ENCODE results near the gene ENHO. TPM values are rescaled to one million over a fixed set of nuclear protein-coding genes. Genes with fewer than 3 reads are reported as not detected.

Gene ENHO
- total and polyA plus RNA-seq, 2 of the 8 experiments (the other 6 are each of a cell fraction or from before 2014, with no cell fraction given), result 12.2 to 49.4 TPM

- H2BK12ac ChIP-seq (ENCODE audit: low read depth, low read length), result no peak overlapping the region
- POLR2A ChIA-PET (ENCODE audit: partially characterized antibody), result no interaction called here
- DNase-seq (ENCODE audit: low read depth in 1 of 2, low spot score in 2 of 2), result peak in 1 of 2 experiments; percentile 24
- 0 out of 7 replicates have a peak, but pooled peaks cover 0 to 3% (median 0%) of the 10 kb centered on the region in 4 experiments for H3K4me1 ChIP-seq (replicated peaks in 1 of 4; ENCODE audit: control insufficient read depth in 3 of 4, insufficient read depth in 4 of 4, low read length in 3 of 4)
- FAIRE-seq, result no peak
- H3K23ac ChIP-seq (ENCODE audit: insufficient read length), result no peak overlapping the region
- CTCF ChIA-PET (ENCODE audit: partially characterized antibody), result interaction anchor here (1.1 to 1.7 kb wide), 3 partner anchors 50 to 62 kb away, joined by 3 to 4 read pairs (median 3); no protein-coding TSS in a partner anchor
- no peaks in the 10 kb centered on the region for H3K9me3 ChIP-seq (ENCODE audit: insufficient read depth in 2 of 2, low read depth in 1 of 2, low read length in 1 of 2)
- no peak overlapping the region for H3K14ac ChIP-seq (ENCODE audit: insufficient read length)
- no peak overlapping the region for H2AFZ ChIP-seq (ENCODE audit: low read length)
- H3K9ac ChIP-seq (replicated peaks in 1 of 4; ENCODE audit: extremely low read depth in 1 of 4, low read depth in 3 of 4, low read length in 3 of 4), result no peak overlapping the region
- no peaks in the 10 kb centered on the region for H3K36me3 ChIP-seq (ENCODE audit: control insufficient read depth in 2 of 4, insufficient read depth in 4 of 4, low read length in 3 of 4)
- no peak overlapping the region for H2BK20ac ChIP-seq (ENCODE audit: low read length)
- H4K20me1 ChIP-seq (replicated peaks in 1 of 2; ENCODE audit: control insufficient read depth in 1 of 2, insufficient read depth in 2 of 2, low read length in 2 of 2), result no peaks in the 10 kb centered on the region
- 83% methylated on average over 6 of the region's 7 CpGs; no CpG with 5 or more reads in 1 of the 2 experiments for WGBS, 2 experiments (ENCODE audit: extremely low coverage in 1 of 2, insufficient coverage in 1 of 2, insufficient read length in 1 of 2, insufficient replicate concordance in 2 of 2, low coverage in 1 of 2, low lambda C conversion rate in 2 of 2, missing lambda C conversion rate in 1 of 2)
- H2BK120ac ChIP-seq (replicated peaks; ENCODE audit: low read depth, low read length), result no peak overlapping the region
- no peak overlapping the region for H4K8ac ChIP-seq (ENCODE audit: extremely low read depth, insufficient read depth, low read length)
- no peak overlapping the region for H3K18ac ChIP-seq (ENCODE audit: extremely low read depth, low read length)
- no peaks in the 10 kb centered on the region for H3K23me2 ChIP-seq (ENCODE audit: low read depth, low read length)
- H3K56ac ChIP-seq (replicated peaks; ENCODE audit: insufficient read length, low read depth, low read length), result no peak overlapping the region
- no peak overlapping the region for H3K4me2 ChIP-seq (ENCODE audit: insufficient read depth in 1 of 2, low read depth in 2 of 2, low read length in 2 of 2)
- no peak overlapping the region for H3K4ac ChIP-seq (replicated peaks; ENCODE audit: insufficient read length, low read depth, low read length)
- no peak overlapping the region for H4K5ac ChIP-seq (ENCODE audit: insufficient read length, low read depth, low read length)
- H3K4me3 ChIP-seq (ENCODE audit: extremely low read depth in 1 of 4, insufficient read depth in 2 of 4, low read depth in 3 of 4, low read length in 4 of 4), result no peak overlapping the region
- H3K79me1 ChIP-seq (ENCODE audit: low read depth, low read length), result no peaks in the 10 kb centered on the region
- no peak overlapping the region for H2BK5ac ChIP-seq (ENCODE audit: low read depth, low read length)
- TF ChIP-seq KDM1A (IDR thresholded peaks at IDR 0.05; ENCODE audit: borderline replicate concordance, low read length) (no peak), RXRA (IDR thresholded peaks at IDR 0.05; ENCODE audit: insufficient read depth, low read depth, low read length) (no peak), POLR2AphosphoS5 (IDR thresholded peaks at IDR 0.05; ENCODE audit: low read depth, low read length) (no peak), SP2 (IDR thresholded peaks at IDR 0.05; ENCODE audit: low read length) (no peak), SP1 (IDR thresholded peaks at IDR 0.05; ENCODE audit: low read depth, low read length) (no peak), EP300 (IDR thresholded peaks at IDR 0.05; ENCODE audit: borderline replicate concordance in 1 of 2, low read depth in 2 of 2, low read length in 2 of 2) (no peak), NRF1 (IDR thresholded peaks at IDR 0.05; ENCODE audit: low read depth, low read length) (no peak), ASH2L (IDR thresholded peaks at IDR 0.05; ENCODE audit: low read length) (no peak), YY1 (IDR thresholded peaks at IDR 0.05; ENCODE audit: low read depth, low read length) (no peak), RBBP5 (IDR thresholded peaks at IDR 0.05; ENCODE audit: borderline replicate concordance, low read depth, low read length) (no peak), SP4 (IDR thresholded peaks at IDR 0.05; ENCODE audit: low read length) (no peak), EGR1 (IDR thresholded peaks at IDR 0.05; ENCODE audit: borderline replicate concordance, low read depth, low read length) (no peak), KDM5A (IDR thresholded peaks at IDR 0.05; ENCODE audit: low read length) (no peak)
- no peak overlapping the region for H4K91ac ChIP-seq (replicated peaks; ENCODE audit: insufficient read length, low read length)
- no peaks in the 10 kb centered on the region; a peak in 2 of 7 replicates for H3K27me3 ChIP-seq (replicated peaks in 1 of 4; ENCODE audit: control insufficient read depth in 3 of 4, extremely low read depth in 1 of 4, insufficient read depth in 3 of 4, low read length in 3 of 4)
- no peaks in the 10 kb centered on the region for H3K79me2 ChIP-seq (ENCODE audit: control insufficient read depth in 1 of 2, insufficient read depth in 2 of 2, low read length in 2 of 2)
- no peak overlapping the region for H2BK15ac ChIP-seq (ENCODE audit: low read length)
- H3K27ac ChIP-seq (ENCODE audit: low read depth, low read length), result no peak overlapping the region
- H2AK5ac ChIP-seq (ENCODE audit: low read depth, low read length), result no peak overlapping the region
Observed at GRCh38 chr9:34541540-34541939, 18.8 kb upstream of the ENHO start.
